IPS-15b (cell line): ENCODE data around the gene TTYH1.

Experiments used
- H3K27me3 ChIP-seq: one replicate; pipeline ENCODE4 v1.6.1; 2013; ENCODE audit warnings: low read length; ENCODE audit not compliant: control insufficient read depth, insufficient read depth
- H3K36me3 ChIP-seq: one replicate; pipeline ENCODE4 v1.6.1; 2013; ENCODE audit warnings: low read length; ENCODE audit not compliant: control insufficient read depth, insufficient read depth
- H3K4me1 ChIP-seq: one replicate; pipeline ENCODE4 v1.6.1; 2013; ENCODE audit warnings: mild to moderate bottlenecking, low read length; ENCODE audit not compliant: control insufficient read depth, insufficient read depth
- H3K4me3 ChIP-seq: one replicate; pipeline ENCODE4 v1.5.1; 2013; ENCODE audit warnings: low read depth, low read length
- H3K9ac ChIP-seq: one replicate; pipeline ENCODE4 v1.6.1; 2013; ENCODE audit warnings: low read depth, mild to moderate bottlenecking, low read length
- H3K9me3 ChIP-seq: one replicate; pipeline ENCODE4 v1.6.1; 2013; ENCODE audit warnings: mild to moderate bottlenecking, low read length; ENCODE audit not compliant: control insufficient read depth, insufficient read depth

The TTYH1 gene

GRCh38 chr19:54418030-54418929, 3.0 kb downstream of the TTYH1 start:
- Histone ChIP-seq H3K36me3 (peaks cover 7% of the 10 kb centered on the region), H3K9ac (no peak overlapping the region), H3K4me3 (no peak overlapping the region), H3K4me1 (peaks cover 21% of the 10 kb centered on the region), H3K27me3 (peaks cover 18% of the 10 kb centered on the region), H3K9me3 (peaks cover 7% of the 10 kb centered on the region)

- Histone ChIP-seq H3K4me1 (peaks cover 21% of the 10 kb centered on the region), H3K9ac (no peak overlapping the region), H3K27me3 (peaks cover 13% of the 10 kb centered on the region), H3K4me3 (no peak overlapping the region), H3K9me3 (peaks cover 6% of the 10 kb centered on the region), H3K36me3 (peaks cover 7% of the 10 kb centered on the region)
These were observed 3.9 kb downstream of the TTYH1 start for GRCh38 chr19:54418930-54419800.

GRCh38 chr19:54420068-54420382, 4.8 kb downstream of the TTYH1 start:
- Histone ChIP-seq H3K36me3 (peaks cover 13% of the 10 kb centered on the region), H3K4me1 (peaks cover 21% of the 10 kb centered on the region), H3K4me3 (peak overlapping the region; percentile 32), H3K27me3 (peaks cover 4% of the 10 kb centered on the region), H3K9ac (no peak overlapping the region), H3K9me3 (no peaks in the 10 kb centered on the region)

GRCh38 chr19:54420383-54421168, 5.3 kb downstream of the TTYH1 start:
- Histone ChIP-seq H3K9me3 (no peaks in the 10 kb centered on the region), H3K27me3 (peaks cover 4% of the 10 kb centered on the region), H3K36me3 (peaks cover 14% of the 10 kb centered on the region), H3K4me3 (peak overlapping the region; percentile 66), H3K9ac (no peak overlapping the region), H3K4me1 (peaks cover 21% of the 10 kb centered on the region)

GRCh38 chr19:54421169-54421516, 5.9 kb downstream of the TTYH1 start:
- no peak overlapping the region for H3K9ac ChIP-seq
- peaks cover 14% of the 10 kb centered on the region for H3K36me3 ChIP-seq
- peaks cover under 1% of the 10 kb centered on the region for H3K27me3 ChIP-seq
- H3K4me3 ChIP-seq = peak overlapping the region; percentile 41
- peaks cover 21% of the 10 kb centered on the region for H3K4me1 ChIP-seq
- H3K9me3 ChIP-seq = no peaks in the 10 kb centered on the region

- Histone ChIP-seq H3K9ac (no peak overlapping the region), H3K4me1 (peaks cover 21% of the 10 kb centered on the region), H3K36me3 (peaks cover 14% of the 10 kb centered on the region), H3K27me3 (no peaks in the 10 kb centered on the region), H3K4me3 (peak overlapping the region; percentile 41), H3K9me3 (no peaks in the 10 kb centered on the region)
These were observed 6.3 kb downstream of the TTYH1 start for GRCh38 chr19:54421521-54421920.

- H3K4me1 ChIP-seq = peaks cover 21% of the 10 kb centered on the region
- H3K36me3 ChIP-seq = peaks cover 16% of the 10 kb centered on the region
- H3K27me3 ChIP-seq = no peaks in the 10 kb centered on the region
- no peaks in the 10 kb centered on the region for H3K9me3 ChIP-seq
- no peak overlapping the region for H3K9ac ChIP-seq
- H3K4me3 ChIP-seq = no peak overlapping the region
These were observed 6.9 kb downstream of the TTYH1 start for GRCh38 chr19:54422136-54422535.

GRCh38 chr19:54424201-54424600, 8.9 kb downstream of the TTYH1 start:
- H3K4me3 ChIP-seq = no peak overlapping the region
- no peaks in the 10 kb centered on the region for H3K27me3 ChIP-seq
- H3K9ac ChIP-seq = no peak overlapping the region
- H3K4me1 ChIP-seq = peaks cover 20% of the 10 kb centered on the region
- H3K36me3 ChIP-seq = peaks cover 16% of the 10 kb centered on the region
- no peaks in the 10 kb centered on the region for H3K9me3 ChIP-seq

- peaks cover 15% of the 10 kb centered on the region for H3K4me1 ChIP-seq
- peaks cover 16% of the 10 kb centered on the region for H3K36me3 ChIP-seq
- H3K27me3 ChIP-seq = no peaks in the 10 kb centered on the region
- no peak overlapping the region for H3K9ac ChIP-seq
- H3K9me3 ChIP-seq = no peaks in the 10 kb centered on the region
- H3K4me3 ChIP-seq = no peak overlapping the region
These were observed 9.6 kb downstream of the TTYH1 start for GRCh38 chr19:54424660-54425381.

GRCh38 chr19:54425382-54425723, 10.1 kb downstream of the TTYH1 start:
- H3K27me3 ChIP-seq = no peaks in the 10 kb centered on the region
- peaks cover 16% of the 10 kb centered on the region for H3K36me3 ChIP-seq
- H3K4me1 ChIP-seq = peaks cover 12% of the 10 kb centered on the region
- no peaks in the 10 kb centered on the region for H3K9me3 ChIP-seq
- no peak overlapping the region for H3K4me3 ChIP-seq
- H3K9ac ChIP-seq = no peak overlapping the region

GRCh38 chr19:54426291-54426931, 11.1 kb downstream of the TTYH1 start:
- H3K4me3 ChIP-seq = no peak overlapping the region
- no peak overlapping the region for H3K9ac ChIP-seq
- peaks cover 15% of the 10 kb centered on the region for H3K36me3 ChIP-seq
- H3K4me1 ChIP-seq = peaks cover 9% of the 10 kb centered on the region
- no peaks in the 10 kb centered on the region for H3K9me3 ChIP-seq
- H3K27me3 ChIP-seq = no peaks in the 10 kb centered on the region
